GM18861 (cell line): ENCODE data around the gene GNB5.

Source experiments
- ATAC-seq: cut with Tn5 transposase; IDR thresholded peaks from one replicate; pipeline ENCODE4 v1.9.1; 2021; ENCODE audit not compliant: unreplicated experiment

The GNB5 gene

DNA sequence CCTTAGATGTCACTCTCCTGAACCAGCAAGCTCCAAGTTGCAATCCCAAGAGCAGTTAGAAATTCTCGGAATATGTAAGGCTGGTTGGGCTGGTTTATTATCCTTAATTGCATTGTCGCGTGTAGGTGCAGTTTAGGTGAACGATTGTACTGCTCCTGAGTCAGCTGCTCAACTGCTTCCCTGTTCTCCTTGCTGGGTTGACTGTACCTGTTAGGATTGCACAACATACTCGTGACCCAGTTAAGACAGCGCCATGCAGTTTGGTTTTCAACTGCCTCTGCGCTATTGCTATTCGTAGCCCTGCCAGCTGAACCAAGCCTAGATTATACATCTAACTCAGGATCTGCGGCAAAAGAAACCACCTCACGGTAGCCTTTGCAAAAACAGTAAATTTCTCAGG is 119.6 kb downstream of the GNB5 start:
- ATAC-seq: no peak

DNA sequence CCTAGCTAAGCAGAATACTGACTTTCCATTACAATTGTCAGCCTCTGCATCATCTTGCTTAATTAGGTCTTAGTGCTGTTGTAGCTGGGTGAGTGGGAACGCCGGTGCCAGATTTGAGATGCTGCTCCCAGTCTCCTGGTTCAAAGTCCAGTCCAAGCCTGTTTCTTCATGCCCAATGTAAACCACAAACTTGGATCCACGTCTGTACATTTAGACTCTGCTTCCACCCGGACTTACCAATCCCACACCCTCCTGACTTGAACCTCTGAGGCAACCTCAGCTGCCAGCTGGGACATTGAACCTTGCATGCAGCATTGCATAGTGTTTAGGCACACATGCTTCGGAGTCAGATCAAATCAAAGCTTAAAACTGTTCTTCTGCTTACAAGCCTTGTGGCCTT is 121.6 kb downstream of the GNB5 start:
- ATAC-seq: no peak

DNA sequence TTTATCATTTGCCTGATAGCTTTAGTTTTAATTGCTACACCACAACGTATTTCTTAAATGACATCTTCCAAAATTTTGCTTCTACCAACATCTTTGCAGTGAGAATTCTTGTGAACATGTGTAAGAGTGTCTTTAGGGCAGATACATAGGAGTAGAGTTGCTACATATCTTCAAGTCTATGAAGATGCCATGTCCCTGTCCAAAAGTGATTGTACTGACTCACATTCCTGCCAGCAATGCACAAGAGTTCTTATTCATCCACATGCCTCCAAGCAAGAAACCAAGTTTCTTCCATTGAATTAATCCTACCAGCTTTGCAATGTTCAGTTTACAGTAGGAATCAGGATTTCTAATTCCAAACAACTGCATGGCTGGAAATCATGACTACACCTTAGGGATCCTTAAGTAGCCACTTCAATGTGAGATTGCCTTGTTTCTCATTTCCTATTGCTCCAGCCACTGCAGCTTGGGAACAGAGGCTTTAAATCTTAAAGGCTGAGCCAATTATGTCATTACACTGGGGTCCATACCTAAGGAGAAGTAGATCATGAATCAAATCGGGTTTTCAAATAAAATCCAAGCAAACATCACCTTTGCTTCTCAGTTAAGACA is 123.1 kb downstream of the GNB5 start:
- no peak for ATAC-seq

DNA sequence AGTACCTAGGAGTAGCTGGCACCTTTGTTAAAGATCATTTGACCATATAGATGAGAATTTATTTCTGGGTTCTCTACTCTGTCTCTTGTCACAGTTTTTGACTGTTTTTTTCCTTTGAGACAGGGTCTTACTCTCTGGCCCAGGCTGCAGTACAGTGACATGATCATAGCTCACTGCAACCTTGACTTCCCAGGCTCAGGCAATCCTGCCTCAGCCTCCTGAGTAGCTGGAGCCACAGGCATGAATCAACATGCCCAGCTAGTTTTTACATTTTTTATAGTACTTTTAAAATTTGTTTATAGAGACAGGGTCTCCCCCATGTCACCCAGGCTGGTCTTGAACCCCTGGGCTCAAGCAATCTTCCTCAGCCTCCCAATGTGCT is 123.7 kb downstream of the GNB5 start:
- ATAC-seq: no peak

DNA sequence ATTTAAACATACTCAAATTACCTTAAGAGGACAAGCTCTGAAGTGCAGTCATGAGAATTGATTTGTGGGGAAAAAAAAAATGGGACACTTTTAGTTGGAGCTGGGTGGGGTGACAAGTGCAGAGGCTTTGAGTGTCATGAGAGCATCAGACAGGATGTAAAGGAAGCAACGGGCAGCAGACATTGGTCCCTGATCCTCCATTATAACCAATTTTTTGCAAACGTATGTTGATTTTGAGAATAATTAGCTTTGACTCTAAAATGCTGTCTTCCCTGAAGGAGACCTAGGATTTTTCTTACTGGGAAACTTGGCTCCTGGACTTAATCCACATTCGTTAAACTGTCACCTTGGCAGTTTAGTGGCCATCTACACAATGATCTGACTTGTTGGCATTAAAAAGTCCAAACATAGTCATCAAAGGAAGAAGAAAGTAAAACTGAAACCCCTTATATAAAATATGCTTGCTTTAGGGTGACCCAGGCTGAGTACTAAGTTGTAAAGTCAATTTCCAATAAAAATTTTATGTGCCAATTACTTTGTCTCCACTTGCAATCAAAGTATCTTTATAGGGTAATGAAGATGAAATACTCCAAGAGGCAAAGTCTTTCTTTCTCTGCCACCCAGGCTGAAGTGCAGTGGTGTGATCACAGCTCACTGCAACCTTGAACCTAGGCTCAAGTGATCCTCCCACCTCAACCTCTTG is 124.2 kb downstream of the GNB5 start:
- ATAC-seq: no peak
